ENCODE data around the gene PPFIBP2. TPM values are rescaled to one million over a fixed set of nuclear protein-coding genes. Genes with fewer than 3 reads are reported as not detected.

Gene PPFIBP2
- total RNA-seq, 1 donor from 2014 or later: 1.8 TPM

DNA sequence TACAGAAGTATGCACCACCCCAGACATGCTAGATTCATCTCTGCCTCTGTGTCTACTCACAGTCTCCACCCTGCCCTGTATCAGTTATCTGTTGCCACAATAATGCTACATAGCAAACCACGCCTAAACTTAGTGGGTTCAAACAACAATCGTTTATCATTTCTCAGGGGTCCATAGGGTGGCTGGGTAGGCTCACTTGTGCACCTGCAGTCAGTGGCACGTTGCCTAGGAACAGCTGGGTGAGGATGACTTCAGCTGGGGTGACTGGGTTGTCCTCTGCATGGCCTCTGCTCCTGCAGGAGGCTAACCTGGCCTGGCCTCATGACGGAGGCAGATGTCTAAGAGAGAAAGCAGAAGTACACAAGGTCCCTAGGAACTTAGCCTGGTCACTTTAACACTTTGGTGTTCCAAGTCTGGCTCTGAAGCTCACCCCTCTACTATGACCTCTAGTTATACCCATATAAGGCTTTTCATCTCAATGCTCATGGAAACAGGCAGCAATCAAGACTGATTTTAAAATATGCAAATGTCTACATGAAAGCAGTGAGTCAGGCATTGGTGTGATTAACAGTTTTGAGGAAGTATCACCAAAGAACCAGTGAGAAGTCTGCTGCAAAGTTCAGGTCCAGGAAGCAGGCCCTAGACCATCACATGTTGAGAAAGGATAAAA, 17.8 kb upstream of the PPFIBP2 start:
- H3K4me3 Mint-ChIP-seq (ENCODE audit: unreplicated experiment): no peak overlapping the region
- no peak for FAIRE-seq

DNA sequence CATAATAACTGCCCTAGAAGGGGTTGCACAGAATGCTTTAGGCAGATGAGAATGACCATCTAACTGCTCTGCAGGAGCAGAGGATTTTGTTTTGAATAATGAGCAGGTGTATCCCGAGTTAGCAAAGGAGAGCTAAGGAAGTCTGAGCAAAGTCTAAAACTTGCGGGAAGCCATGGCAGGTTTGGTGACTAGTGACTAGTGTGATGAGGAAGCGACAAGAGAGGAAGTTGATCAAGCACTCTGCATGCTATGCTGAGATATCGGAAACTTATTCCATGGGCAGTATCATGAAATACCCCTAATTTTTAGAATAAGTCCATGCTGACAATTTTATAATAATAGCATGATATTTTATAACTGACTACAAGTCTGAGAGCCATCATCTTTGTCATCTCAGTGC, 15.6 kb upstream of the PPFIBP2 start:
- Mint-ChIP-seq H3K9me3 (ENCODE audit: unreplicated experiment) (no peaks in the 10 kb centered on the region), H3K27me3 (ENCODE audit: low read depth, unreplicated experiment) (peaks cover 4% of the 10 kb centered on the region), H3K27ac (ENCODE audit: unreplicated experiment) (no peak overlapping the region), H3K36me3 (ENCODE audit: low read depth, unreplicated experiment) (no peaks in the 10 kb centered on the region), H3K4me1 (ENCODE audit: low read depth, unreplicated experiment) (no peaks in the 10 kb centered on the region), H3K4me3 (ENCODE audit: unreplicated experiment) (no peak overlapping the region)
- Histone ChIP-seq H3K79me2 (ENCODE audit: insufficient read depth, low read length) (no peaks in the 10 kb centered on the region), H3K9ac (ENCODE audit: low read length) (no peak overlapping the region), H3K36me3 (ENCODE audit: insufficient read depth, low read length) (no peaks in the 10 kb centered on the region), H3K27me3 (ENCODE audit: insufficient read depth, low read length) (no peaks in the 10 kb centered on the region), H4K20me1 (ENCODE audit: insufficient read depth, low read length) (no peaks in the 10 kb centered on the region), H3K4me2 (ENCODE audit: low read length) (no peak overlapping the region), H2AFZ (ENCODE audit: low read depth, low read length) (no peak overlapping the region), H3K4me1 (ENCODE audit: insufficient read depth, low read length) (no peaks in the 10 kb centered on the region), H3K9me3 (ENCODE audit: insufficient read depth, low read depth, low read length) (no peaks in the 10 kb centered on the region), H3K27ac (ENCODE audit: low read depth, low read length) (no peak overlapping the region), H3K4me3 (ENCODE audit: insufficient read depth, low read depth, low read length) (no peak overlapping the region)
- TF ChIP-seq, protein P1, sequence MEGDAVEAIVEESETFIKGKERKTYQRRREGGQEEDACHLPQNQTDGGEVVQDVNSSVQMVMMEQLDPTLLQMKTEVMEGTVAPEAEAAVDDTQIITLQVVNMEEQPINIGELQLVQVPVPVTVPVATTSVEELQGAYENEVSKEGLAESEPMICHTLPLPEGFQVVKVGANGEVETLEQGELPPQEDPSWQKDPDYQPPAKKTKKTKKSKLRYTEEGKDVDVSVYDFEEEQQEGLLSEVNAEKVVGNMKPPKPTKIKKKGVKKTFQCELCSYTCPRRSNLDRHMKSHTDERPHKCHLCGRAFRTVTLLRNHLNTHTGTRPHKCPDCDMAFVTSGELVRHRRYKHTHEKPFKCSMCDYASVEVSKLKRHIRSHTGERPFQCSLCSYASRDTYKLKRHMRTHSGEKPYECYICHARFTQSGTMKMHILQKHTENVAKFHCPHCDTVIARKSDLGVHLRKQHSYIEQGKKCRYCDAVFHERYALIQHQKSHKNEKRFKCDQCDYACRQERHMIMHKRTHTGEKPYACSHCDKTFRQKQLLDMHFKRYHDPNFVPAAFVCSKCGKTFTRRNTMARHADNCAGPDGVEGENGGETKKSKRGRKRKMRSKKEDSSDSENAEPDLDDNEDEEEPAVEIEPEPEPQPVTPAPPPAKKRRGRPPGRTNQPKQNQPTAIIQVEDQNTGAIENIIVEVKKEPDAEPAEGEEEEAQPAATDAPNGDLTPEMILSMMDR (IDR thresholded peaks at IDR 0.05; ENCODE audit: insufficient read depth, low read depth, low read length): no peak
- TF ChIP-seq EZH2 (IDR thresholded peaks at IDR 0.05; ENCODE audit: insufficient read depth, low read length): no peak
- FAIRE-seq: no peak
- no peak for DNase-seq (ENCODE audit: low read depth)

More for the DNA sequence above, 17.8 kb upstream of the PPFIBP2 start:
- Mint-ChIP-seq H3K4me1 (ENCODE audit: low read depth, unreplicated experiment) (no peaks in the 10 kb centered on the region), H3K27ac (ENCODE audit: unreplicated experiment) (no peak overlapping the region), H3K9me3 (ENCODE audit: unreplicated experiment) (no peaks in the 10 kb centered on the region), H3K27me3 (ENCODE audit: low read depth, unreplicated experiment) (peaks cover 4% of the 10 kb centered on the region), H3K36me3 (ENCODE audit: low read depth, unreplicated experiment) (no peaks in the 10 kb centered on the region)
- no peak overlapping the region for H3K4me3 ChIP-seq (ENCODE audit: insufficient read depth, low read depth, low read length)
- no peaks in the 10 kb centered on the region for H3K79me2 ChIP-seq (ENCODE audit: insufficient read depth, low read length)
- no peaks in the 10 kb centered on the region for H4K20me1 ChIP-seq (ENCODE audit: insufficient read depth, low read length)
- no peak overlapping the region for H3K9ac ChIP-seq (ENCODE audit: low read length)
- DNase-seq (ENCODE audit: low read depth): no peak
- no peaks in the 10 kb centered on the region for H3K36me3 ChIP-seq (ENCODE audit: insufficient read depth, low read length)
- no peak overlapping the region for H3K4me2 ChIP-seq (ENCODE audit: low read length)
- no peak overlapping the region for H3K27ac ChIP-seq (ENCODE audit: low read depth, low read length)
- no peak for TF ChIP-seq EZH2 (IDR thresholded peaks at IDR 0.05; ENCODE audit: insufficient read depth, low read length)
- TF ChIP-seq, protein P1 (IDR thresholded peaks at IDR 0.05; ENCODE audit: insufficient read depth, low read depth, low read length): no peak
- no peaks in the 10 kb centered on the region for H3K9me3 ChIP-seq (ENCODE audit: insufficient read depth, low read depth, low read length)
- no peaks in the 10 kb centered on the region for H3K4me1 ChIP-seq (ENCODE audit: insufficient read depth, low read length)
- H2AFZ ChIP-seq (ENCODE audit: low read depth, low read length): no peak overlapping the region
- no peaks in the 10 kb centered on the region for H3K27me3 ChIP-seq (ENCODE audit: insufficient read depth, low read length)

DNA sequence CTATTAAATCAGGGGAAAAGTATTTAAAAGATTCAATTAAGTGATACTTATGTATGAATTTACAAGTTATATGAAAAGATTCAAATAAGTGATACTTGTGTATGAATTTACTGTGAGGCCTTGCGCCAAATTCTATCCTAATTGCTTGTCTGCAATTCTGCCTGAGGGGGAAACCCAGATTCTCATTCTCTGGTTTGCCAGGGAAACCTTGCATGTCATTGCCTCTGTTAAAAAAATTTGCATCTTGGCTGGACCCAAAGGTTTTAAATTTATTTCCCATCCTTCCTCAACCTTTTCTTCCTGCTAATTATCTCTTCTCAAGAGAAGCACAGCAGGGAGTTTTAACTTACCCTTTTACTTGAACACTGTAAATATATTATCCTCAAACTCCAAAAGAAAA, 14.7 kb upstream of the PPFIBP2 start:
- Mint-ChIP-seq H3K36me3 (ENCODE audit: low read depth, unreplicated experiment) (no peaks in the 10 kb centered on the region), H3K27ac (ENCODE audit: unreplicated experiment) (no peak overlapping the region), H3K27me3 (ENCODE audit: low read depth, unreplicated experiment) (peaks cover 4% of the 10 kb centered on the region), H3K4me1 (ENCODE audit: low read depth, unreplicated experiment) (no peaks in the 10 kb centered on the region), H3K9me3 (ENCODE audit: unreplicated experiment) (no peaks in the 10 kb centered on the region), H3K4me3 (ENCODE audit: unreplicated experiment) (no peak overlapping the region)
- Histone ChIP-seq H3K9ac (ENCODE audit: low read length) (no peak overlapping the region), H3K36me3 (ENCODE audit: insufficient read depth, low read length) (no peaks in the 10 kb centered on the region), H2AFZ (ENCODE audit: low read depth, low read length) (no peak overlapping the region), H3K27ac (ENCODE audit: low read depth, low read length) (no peak overlapping the region), H4K20me1 (ENCODE audit: insufficient read depth, low read length) (no peaks in the 10 kb centered on the region), H3K9me3 (ENCODE audit: insufficient read depth, low read depth, low read length) (no peaks in the 10 kb centered on the region), H3K4me3 (ENCODE audit: insufficient read depth, low read depth, low read length) (no peak overlapping the region), H3K79me2 (ENCODE audit: insufficient read depth, low read length) (no peaks in the 10 kb centered on the region), H3K4me2 (ENCODE audit: low read length) (no peak overlapping the region), H3K27me3 (ENCODE audit: insufficient read depth, low read length) (no peaks in the 10 kb centered on the region), H3K4me1 (ENCODE audit: insufficient read depth, low read length) (no peaks in the 10 kb centered on the region)
- FAIRE-seq (no peak), DNase-seq (ENCODE audit: low read depth) (no peak)
- no peak for TF ChIP-seq EZH2 (IDR thresholded peaks at IDR 0.05; ENCODE audit: insufficient read depth, low read length)
- TF ChIP-seq, protein P1 (IDR thresholded peaks at IDR 0.05; ENCODE audit: insufficient read depth, low read depth, low read length): no peak
